HG03558 (cell line): ENCODE results near the gene KLF15.

Experiments used
- ATAC-seq: cut with Tn5 transposase; IDR thresholded peaks from one replicate; pipeline ENCODE4 v1.9.1; 2021; ENCODE audit warnings: moderate number of reproducible peaks; ENCODE audit not compliant: unreplicated experiment; ENCODE audit errors: extremely low read depth

The KLF15 gene

DNA sequence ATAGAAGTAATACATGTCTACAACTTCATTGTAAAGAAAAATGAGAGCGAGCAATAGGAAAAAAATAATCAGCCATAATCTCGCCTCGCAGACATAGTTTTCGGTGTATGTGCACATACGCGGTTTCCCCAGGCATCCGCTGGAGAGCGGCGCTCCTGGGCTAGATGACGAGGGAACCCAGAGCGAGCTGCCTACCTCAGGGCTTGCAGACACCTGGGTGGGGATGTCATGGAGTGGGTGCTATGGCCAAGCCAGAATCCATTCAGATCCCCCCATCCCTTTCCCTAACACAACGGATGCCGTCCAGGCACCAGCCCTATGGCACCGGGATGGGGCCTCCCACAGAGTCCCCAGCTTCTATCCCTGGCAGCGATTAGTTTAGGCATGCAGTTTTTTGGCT, 33.0 kb upstream of the KLF15 start:
- no peak for ATAC-seq

DNA sequence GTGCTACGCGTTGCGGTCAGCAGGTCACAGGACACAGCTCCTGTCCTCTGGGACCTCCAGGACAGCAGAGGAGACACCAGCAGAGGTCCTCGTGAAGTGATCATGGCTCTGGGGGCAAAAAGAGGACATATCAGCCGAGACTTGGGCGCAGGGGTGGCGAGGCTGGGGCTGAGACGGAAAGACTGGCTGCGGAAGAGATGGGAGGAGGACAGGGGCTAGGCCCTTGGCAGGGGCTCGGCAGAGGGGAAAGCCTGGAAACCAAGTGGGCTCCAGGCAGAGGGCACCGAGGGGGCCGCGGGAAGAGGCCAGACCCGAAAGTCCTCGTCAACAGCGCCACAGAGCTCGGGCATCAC, 32.6 kb upstream of the KLF15 start:
- no peak for ATAC-seq

DNA sequence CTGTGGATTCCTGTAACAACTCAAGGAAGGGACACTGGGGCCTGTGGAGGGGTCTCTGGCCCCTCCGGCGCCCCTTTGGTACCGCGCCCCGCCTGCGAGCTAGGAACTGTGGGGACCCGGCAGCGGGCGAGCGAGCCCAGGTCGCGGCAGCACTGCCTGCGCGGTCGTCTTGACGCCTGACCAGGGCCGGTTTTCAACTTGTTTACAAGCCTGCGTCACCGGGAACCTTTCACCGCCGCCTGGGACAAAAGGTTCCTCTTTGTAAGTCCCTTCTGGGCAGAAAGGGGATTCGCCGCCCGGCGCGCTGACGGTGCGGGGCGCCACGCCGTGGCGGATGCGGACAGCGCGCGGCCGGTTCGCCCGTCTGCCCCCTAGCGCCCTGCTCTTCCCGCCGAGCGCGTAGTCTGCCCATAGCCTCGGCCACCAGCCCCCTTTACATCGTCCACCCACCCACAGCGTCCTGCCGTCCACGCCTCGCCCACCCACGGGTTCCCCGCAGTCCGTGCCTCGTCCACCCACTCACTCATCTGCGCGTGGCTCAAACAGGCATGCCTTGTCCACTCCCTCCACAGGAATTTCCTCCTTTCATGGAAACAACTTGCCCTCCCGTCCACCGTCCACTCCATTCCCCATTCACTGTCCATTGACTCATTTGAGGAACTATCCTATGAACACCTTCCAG, 32.0 kb upstream of the KLF15 start:
- ATAC-seq: no peak

DNA sequence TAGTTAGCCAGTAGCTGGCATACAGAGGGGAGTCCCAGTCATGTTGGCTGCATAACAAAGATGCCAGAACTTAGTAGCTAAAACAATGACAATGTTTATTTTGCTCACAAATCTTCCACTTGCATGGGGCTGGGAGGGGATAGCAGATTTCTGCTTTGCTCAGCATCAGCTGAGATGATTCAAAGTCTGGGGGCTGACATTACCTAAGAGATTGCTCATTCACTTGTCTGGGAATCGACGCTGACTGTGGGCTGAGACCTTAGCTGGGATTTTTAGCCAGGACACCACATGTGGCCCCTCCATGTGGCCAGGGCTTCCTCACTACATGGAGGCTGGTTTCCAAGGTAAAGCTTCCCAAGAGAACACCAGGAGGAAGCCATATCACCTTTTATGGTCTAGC, 24.8 kb upstream of the KLF15 start:
- no peak for ATAC-seq

DNA sequence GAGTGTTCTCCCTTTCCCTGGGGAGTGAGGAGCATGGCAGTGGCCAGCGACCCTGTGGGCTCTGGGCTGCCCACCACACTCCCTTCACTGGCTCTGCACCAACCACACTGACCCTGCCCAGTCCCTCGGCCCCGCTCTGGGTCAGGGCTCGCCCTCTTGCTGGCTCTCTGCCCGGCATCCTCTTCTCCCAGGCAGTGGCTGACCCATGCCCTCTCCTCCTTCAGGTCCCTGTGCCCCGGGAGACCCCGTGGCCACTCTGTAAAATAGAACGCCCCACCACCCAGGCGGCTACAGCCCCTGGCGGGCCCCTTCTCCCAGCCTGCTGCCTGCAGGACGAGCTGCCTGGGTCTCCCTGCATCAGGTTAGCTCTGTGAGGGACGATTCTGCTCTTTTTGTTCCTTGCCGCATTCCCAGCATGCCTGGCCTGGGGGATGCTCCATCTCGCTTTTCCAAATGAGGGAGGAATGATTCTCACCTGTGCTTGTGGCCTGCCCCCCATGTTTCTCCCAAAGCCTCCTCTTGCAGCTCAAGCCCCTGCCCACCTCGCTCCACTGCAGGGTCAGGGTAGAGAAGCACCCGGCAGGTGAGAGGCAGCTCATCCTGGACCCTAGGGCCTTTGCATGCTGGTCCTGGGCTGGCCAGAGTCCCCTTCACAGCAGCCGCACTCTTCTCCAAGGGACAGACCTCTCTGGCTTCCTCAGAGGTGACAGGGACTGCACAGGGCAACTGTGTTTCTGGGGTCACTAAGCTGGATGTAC, 23.0 kb upstream of the KLF15 start:
- ATAC-seq: no peak

DNA sequence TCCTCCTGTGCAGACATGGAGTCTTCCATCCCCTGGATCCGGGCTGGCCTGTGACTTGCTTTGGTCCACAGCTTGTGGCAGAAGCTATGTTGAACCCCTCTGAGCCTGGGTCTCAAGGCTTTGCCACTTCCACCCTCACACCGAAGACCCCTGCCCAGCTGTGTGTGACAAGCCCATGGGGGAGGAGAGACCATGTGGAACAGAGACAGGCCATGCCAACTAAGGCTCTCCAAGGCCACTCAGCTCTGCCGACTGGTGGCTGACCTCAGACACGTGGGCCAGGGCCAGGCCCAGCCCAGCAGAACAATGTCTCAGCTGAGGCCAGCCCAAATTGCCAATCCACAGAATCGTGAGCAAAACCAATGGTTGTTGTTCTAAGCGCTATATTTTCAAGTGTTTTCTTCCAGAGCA, 21.1 kb upstream of the KLF15 start:
- no peak for ATAC-seq

DNA sequence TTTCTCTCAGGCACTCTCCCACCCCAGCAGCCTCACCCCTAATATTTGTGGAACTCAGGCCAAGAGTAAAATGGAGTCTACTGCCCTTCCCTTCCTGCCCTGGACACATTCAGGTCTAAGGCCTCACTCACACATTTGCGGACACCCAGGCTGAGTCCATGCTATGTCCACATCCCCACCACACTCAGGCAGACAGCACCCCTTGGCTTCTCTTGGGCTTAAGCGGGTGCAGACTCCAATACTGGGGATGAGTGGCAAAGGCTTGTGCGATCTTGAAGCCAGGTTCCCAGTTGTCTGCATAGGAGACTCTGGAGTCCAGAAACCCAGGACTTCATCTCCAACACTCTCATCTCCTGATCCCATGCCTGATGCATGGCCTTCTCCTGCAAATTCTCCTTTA, 20.0 kb upstream of the KLF15 start:
- no peak for ATAC-seq

DNA sequence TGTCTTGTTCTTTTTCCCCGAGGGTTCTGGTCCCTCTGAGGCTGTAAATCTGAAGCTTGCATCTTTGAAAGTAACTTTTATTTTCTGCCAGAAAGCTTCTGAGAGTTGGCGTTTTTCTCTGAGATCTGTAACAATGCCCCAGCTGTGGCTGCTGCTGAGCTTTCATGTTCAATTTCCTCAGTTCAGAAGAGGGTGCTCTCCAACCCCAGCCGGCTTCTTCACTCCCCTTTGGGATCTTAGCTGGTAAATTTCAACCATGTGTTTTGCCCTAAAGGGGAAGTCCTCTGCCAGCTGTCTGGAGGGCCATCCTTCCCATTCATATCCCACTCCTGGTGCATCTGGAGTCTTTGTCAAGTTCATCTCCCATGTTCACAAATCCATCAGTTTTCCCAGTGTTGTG, 19.2 kb upstream of the KLF15 start:
- ATAC-seq: no peak

DNA sequence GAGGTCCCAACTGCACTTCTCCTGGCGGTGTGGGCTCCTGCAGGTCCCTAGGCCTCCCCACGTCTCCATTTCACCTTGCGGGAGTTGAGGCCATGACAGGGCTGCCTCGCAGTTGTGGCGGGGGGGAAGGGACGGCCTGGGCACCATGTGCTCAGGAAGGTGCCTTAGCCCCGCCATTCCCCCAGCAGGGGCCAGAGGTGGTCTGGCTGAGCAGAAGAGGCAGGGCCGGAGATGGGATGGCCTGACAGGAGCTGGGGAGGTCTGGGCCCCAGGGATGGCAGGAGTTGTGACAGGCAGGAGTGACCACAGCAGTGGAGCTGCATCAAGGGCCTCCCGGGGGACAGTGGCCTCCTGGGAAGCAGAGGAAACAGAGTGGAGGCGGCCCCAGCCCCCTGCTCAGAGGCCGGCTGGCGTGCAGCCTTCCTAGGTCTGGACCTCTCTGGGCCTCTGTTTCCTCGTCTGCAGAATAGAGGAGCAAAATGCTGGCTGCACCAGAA, 18.7 kb upstream of the KLF15 start:
- no peak for ATAC-seq

DNA sequence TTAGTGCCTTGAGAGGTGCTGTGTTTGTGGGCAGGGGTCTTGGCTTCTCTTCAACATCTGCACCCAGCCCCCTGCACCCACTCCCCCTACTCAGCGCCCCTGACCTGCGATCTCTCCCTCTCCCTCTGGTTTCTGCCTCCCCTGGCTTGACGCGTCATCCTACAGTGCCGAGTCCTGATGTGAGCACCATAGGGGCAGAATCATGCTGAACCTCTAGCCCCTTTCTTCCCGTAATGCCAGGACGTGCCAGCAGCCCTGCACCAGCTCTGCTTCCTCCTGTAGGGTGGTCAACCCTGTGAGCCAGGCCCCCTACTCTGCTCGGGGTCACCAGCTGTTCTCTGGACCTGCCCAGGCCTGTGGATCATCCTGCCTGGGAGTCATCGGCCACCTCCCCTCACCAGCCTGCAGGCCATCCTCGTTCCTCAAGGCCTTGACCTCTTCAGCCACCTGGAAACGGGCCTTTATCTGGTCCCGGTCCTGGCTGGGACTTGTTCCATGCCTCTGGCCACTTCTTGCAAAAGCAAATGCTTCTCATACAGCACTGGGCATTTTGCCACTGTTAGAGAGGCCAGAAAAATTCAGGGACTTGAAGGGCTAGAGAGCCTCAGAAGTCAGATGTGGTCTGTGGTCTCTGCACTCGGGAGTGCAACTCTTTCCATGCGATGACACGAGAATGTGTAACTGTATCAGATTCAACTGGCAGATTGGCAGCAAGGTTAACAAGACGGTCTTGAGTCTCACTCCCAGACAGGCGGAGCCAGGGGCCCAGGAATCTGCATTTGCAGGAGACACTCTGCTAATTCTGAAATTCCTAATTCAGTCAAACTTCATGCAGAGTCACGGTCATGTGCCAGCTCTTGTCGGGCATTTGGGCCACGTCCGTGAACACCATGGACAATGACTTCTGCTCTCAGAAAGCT, 16.7 kb upstream of the KLF15 start:
- ATAC-seq: no peak

DNA sequence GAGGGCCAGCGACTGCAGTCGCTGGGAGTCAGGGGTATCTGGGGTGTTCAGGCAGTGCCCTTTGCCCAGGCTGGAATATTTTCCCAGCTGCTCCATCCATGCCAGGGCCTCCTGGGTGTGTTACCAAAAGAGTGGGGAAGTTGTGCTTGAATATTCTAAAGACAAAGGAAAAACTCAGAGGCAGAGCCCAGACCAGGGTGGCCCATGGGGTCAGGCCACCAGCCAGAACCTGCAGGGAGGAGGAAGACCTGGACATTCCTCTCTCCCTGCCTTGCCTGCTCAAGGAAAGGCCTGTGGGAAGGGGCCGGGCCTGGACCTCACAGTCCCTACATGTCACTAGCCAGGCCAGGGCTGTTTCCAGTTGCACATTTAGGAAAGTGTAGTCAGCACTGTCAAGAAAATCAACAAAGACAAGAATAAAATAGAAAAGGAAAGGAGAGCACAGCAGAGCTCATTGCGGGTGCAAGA, 16.0 kb upstream of the KLF15 start:
- no peak for ATAC-seq

DNA sequence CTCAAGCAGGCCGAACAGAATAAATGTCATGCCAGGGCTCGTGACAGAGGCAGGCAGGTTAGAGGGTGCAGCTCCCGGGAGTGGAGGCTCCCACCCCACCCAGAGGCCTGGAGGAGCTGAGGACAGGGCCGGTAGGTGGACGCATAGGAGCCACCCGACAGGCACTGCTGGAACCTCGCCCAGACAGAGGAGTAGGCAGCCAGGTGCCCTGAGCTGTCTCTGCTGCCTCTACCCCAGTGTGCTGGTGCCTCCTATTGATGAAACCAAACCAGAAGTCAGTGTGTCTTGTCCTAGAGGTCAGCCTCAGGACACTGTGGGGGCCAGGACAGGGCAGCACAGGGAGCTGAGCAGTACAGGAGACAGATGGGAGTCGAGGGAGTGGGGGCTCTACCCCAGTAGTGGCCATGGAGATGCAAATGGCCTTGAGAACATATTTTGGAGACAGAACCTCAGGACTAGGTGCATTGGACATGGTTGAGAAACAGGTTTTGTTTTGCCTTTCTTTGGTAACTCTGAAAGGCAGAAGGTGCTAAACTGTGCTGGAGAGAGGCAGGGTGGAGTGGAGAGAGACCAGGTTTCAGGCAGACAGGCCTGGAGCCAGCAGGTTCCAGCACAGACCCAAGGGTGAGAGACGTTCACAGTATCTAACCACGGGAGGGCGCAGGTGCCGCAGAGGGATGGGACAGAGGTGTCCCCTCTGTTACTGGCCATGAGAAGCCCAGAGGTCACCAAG, 15.4 kb upstream of the KLF15 start:
- no peak for ATAC-seq

DNA sequence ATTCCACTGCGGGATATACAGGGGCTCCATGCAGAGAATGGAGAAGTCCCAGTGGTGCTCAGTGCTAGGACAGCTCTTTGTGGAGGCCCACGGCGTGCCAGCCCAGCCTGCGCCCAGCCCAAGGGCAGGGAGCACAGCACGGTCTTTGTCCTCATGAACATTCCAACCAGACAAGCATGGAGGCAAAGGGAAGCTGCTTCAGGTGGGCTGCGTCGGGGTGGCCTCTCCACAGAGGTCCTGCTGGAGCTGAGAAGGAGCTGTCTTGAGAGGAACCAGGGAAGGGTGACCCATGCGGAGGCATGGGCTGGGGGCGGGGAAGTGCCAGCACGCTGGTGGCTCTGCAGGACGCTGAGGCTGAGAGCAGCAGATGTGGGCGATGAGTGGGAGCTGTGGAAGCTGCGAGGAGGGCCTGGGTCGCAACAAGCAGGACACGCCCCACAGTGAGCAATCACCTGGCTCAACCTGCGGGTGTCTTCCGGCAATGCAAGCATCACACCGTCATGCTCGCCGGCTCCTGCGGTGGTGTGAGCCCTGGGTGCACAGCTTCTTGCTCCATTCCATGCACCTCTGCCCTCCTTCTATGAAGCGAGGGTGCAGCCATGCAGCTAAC, 14.0 kb upstream of the KLF15 start:
- no peak for ATAC-seq

DNA sequence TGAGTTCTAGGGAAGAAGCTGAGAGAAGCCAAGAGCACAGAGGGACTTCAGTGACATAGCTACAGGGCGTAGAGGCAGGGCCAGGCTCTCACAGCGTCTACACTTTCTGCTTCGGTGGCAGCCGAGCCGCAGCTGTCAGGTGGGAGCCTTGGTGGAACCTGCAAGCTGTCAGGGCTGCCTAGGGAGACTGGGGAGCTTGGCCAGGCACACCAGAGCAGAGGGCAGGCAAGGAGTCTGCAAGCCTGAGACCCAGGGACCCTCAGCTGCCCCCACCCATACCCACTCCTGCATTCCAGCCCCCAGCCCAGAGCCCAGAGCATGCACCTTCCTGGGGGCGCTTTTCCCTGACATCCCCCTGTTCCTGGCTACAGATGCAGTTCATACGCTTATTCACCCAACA, 13.4 kb upstream of the KLF15 start:
- no peak for ATAC-seq

DNA sequence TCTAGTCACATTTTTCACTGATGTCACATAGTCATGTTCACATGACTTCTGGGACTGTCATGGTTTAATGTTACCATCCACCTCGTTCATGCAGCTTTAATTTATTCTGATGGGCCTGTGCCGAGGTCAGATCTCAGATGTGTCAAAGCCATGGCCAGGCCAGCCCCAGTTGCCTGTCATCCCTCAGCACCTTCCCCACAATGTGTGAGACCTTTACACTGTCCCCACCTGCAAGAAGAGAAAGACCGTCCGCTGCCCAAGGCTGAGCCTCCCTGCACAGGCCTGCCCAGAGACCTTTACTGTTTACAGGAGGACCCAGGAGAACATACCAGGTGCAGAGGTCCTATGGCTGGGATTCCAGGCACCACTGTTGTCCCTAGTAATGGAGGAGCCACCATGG, 12.8 kb upstream of the KLF15 start:
- no peak for ATAC-seq

DNA sequence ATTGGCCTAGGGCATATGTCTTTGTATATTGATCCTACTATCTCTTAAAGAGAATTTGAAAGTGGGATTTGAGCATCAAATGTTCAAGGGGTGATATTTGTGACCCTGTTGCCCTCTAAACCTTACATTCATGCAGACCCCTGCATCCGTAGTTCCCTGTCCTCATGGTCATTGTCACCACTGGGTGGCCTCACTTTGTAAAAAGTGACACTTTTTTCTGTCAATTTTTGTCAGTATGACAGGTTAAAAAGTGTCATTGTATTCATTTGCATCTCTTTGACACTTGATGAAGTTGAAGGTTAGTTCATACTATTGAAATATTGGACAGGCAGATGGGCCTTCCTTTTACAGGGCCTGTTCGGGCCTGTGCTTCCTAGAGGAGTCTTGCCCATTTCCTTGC, 12.3 kb upstream of the KLF15 start:
- ATAC-seq: no peak

DNA sequence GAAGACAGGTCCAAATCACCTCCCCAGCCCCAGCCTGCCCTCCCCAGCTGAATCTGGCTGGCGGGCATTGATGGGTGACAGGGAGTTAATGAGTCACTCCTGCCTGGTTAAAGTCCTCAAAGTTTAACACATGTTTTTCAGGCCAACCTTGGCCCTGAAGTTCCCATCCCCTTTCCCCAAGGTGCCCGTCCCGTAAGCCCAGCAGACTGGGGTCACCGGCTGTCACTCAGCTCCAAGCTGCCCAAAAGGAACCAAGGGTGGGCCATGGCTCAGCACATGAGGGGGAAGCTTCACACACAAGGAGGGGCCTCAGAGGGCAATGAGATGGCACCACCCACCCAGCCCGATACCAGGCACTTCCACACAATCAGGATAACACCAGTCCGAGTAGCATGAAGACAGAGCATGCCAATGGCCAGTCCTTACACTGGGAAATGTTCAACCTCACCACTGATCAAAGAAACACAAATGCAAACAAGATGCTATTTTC, 10.2 kb upstream of the KLF15 start:
- no peak for ATAC-seq

DNA sequence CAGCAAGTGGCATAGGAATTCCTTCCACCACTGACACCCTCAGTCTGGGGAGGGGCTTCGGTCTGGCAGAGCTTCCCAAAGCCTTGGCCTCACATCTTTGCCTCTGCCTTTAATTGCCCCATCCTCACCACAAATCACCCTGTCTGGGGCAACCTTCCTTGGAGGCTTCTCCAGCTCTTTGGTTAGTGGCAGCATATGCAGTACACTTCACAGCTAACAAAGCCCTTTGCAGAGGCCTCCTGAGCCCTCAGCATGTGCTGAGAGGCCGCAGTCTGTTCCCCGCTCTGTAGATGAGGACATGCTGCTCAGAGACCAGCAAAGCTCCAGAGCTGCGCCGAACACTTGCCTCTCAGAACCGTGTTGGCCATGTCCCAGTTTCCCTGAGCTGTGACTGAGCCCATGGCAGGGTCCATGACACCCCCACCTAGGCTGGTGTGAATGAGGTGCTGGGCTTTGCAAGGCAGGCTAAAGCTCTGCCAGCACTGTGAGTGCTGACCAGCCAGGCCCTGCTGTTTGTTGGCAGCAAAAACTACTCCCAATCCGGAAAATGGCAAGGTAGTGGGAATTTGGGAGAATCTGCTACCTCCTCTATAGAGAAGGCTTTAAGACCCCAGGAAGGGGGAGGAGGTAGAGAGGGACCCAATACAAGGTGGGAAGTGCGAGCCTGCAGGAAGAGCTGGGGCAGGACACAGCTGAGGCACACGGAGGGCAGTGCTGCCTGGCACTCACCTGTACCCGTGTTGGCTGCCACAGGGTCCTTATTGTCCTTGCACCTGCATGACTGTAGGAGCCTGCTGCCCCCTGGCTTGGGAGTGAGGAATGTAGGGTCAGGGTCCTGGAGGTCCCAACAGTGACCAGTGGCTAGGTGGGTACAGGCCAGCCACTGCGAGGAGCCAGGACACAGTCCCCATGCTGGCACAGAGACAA, 8.4 kb upstream of the KLF15 start:
- ATAC-seq: no peak
